Measurements from ENCODE around the gene WFIKKN1. TPM values are rescaled to one million over a fixed set of nuclear protein-coding genes. Genes with fewer than 3 reads are reported as not detected.

Gene WFIKKN1
- total and polyA plus RNA-seq, 2 experiments from 2014 or later, result 3.5 to 6.8 TPM

DNA sequence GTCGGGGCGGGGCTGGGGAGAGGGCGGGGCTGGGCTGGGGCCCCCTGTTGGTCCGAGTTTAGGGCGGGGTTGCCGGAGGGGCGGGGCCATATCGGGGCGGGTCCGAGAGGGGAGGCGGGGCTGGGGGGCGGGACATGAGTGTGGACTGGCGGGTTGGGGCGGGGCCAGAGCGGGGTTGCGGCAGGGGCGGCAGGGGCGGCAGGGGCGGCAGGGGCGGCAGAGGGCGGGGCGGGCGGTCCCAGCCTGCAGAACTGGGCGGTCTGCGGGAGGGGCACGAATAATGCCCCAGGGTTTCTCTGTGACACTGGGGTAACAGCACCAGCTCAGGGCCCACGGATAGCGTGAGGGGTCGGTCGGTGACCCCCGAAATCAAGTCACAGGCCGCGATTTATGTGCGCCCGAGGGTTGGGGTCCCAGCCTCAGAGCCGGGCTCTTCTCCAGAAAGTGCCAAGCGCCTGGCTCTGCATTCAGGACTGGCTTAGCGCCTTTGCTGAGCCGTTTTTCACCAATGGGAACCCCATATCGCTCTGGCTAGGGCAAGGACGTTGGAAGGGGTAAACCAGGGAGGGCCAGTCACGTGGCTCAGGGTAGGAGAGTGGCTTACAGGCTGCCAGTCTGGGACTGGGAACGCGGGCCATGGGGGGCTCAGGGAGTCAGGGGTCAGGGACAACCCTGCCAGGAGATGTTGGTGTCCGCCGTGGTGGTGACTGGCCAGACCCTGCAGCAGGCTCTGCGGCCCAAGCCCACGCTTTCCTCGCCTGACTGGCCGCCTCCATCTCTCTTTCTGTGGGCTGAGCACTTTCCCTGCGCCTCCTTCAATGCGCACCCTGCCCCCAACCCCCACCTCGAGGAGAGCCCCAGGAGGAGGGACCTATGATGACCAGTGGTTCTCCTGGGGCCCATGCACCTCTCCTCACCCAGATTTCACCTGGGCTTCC lies 6.6 kb downstream of the WFIKKN1 start:
- no peak overlapping the region for H3K27ac Mint-ChIP-seq

GRCh38 chr16:638034-638543 lies 7.3 kb downstream of the WFIKKN1 start:
- Mint-ChIP-seq H3K9me3 (peaks cover 4% of the 10 kb centered on the region; the same call in 2 of the 3 replicates), H3K4me3 (peak overlapping the region; percentile 65; the same call in 2 of the 3 replicates), H3K27me3 (ENCODE audit: insufficient read depth, low read depth, poor library complexity) (peaks cover 12% of the 10 kb centered on the region), H3K27ac (peak overlapping the region; percentile 56; the same call in 1 of the 2 replicates), H3K4me1 (peaks cover 20% of the 10 kb centered on the region), H3K36me3 (ENCODE audit: low read depth) (no peaks in the 10 kb centered on the region)
- DNase-seq (ENCODE audit: low spot score) (peak; percentile 37), ATAC-seq (peak; percentile 0; the same call in 1 of the 3 replicates)
- Histone ChIP-seq H3K4me2 (peak overlapping the region; percentile 79; the same call in 1 of the 2 replicates), H3K4me3 (peak overlapping the region; percentile 58), H3F3A (replicated peaks; ENCODE audit: low read depth) (0 out of 2 replicates have a peak, but pooled peaks cover 6% of the 10 kb centered on the region), H4K20me1 (replicated peaks; ENCODE audit: insufficient read depth) (no peaks in the 10 kb centered on the region), H3K4me1 (ENCODE audit: insufficient read depth) (peaks cover 24% of the 10 kb centered on the region), H3K27ac (ENCODE audit: low read depth) (no peak overlapping the region), H2AFZ (no peak overlapping the region), H3K79me2 (replicated peaks; ENCODE audit: insufficient read depth) (peaks cover 7% of the 10 kb centered on the region), H3K36me3 (ENCODE audit: insufficient read depth) (no peaks in the 10 kb centered on the region), H3K9me2 (ENCODE audit: insufficient read depth) (no peaks in the 10 kb centered on the region), H3K27me3 (ENCODE audit: insufficient read depth) (no peaks in the 10 kb centered on the region)
- TF ChIP-seq EZH2phosphoT487 (IDR thresholded peaks at IDR 0.05; ENCODE audit: unreplicated experiment) (no peak), POLR2AphosphoS5 (IDR thresholded peaks at IDR 0.05; ENCODE audit: low read depth) (no peak; the same call in 1 of the 2 replicates), STAT1 (IDR thresholded peaks at IDR 0.05; ENCODE audit: unreplicated experiment) (no peak), REST (IDR thresholded peaks at IDR 0.05; ENCODE audit: unreplicated experiment) (no peak)

More for the DNA sequence above, 6.6 kb downstream of the WFIKKN1 start:
- 0 out of 2 replicates have a peak, but pooled peaks cover 6% of the 10 kb centered on the region for H3F3A ChIP-seq (replicated peaks; ENCODE audit: low read depth)
- DNase-seq (ENCODE audit: low spot score), result peak; percentile 90
- peak; percentile 16 for ATAC-seq
- H4K20me1 ChIP-seq (replicated peaks; ENCODE audit: insufficient read depth), result no peaks in the 10 kb centered on the region
- Mint-ChIP-seq H3K4me3 (peak overlapping the region; percentile 89), H3K27me3 (ENCODE audit: insufficient read depth, low read depth, poor library complexity) (peaks cover 12% of the 10 kb centered on the region), H3K9me3 (peaks cover 4% of the 10 kb centered on the region; the same call in 2 of the 3 replicates), H3K36me3 (ENCODE audit: low read depth) (no peaks in the 10 kb centered on the region), H3K4me1 (peaks cover 20% of the 10 kb centered on the region)
- peak overlapping the region; percentile 95 for H3K4me3 ChIP-seq
- no peak for TF ChIP-seq ETS1 (IDR thresholded peaks at IDR 0.05)
- 0 out of 2 replicates have a peak, but pooled peaks have one; percentile 23 for TF ChIP-seq POLR2AphosphoS5 (IDR thresholded peaks at IDR 0.05; ENCODE audit: low read depth)
- TF ChIP-seq STAT1 (IDR thresholded peaks at IDR 0.05; ENCODE audit: unreplicated experiment), result no peak
- no peaks in the 10 kb centered on the region for H3K9me2 ChIP-seq (ENCODE audit: insufficient read depth)
- peaks cover 19% of the 10 kb centered on the region for H3K4me1 ChIP-seq (ENCODE audit: insufficient read depth)
- peak overlapping the region; percentile 63; the same call in 1 of the 2 replicates for H3K27ac ChIP-seq (ENCODE audit: low read depth)
- H3K36me3 ChIP-seq (ENCODE audit: insufficient read depth), result no peaks in the 10 kb centered on the region
- peak overlapping the region; percentile 76; the same call in 1 of the 2 replicates for H2AFZ ChIP-seq
- no peaks in the 10 kb centered on the region for H3K27me3 ChIP-seq (ENCODE audit: insufficient read depth)
- no peaks in the 10 kb centered on the region; the same call in 1 of the 2 replicates for H3K79me2 ChIP-seq (replicated peaks; ENCODE audit: insufficient read depth)
- peak overlapping the region; percentile 97 for H3K4me2 ChIP-seq

Data from GM23338 (cell line).